NCI-H82 treated with DMSO at 0.1 percent for 48 hours (cell line): Measurements from ENCODE around the gene SH3GL2.

Experiments
- DNase-seq: peaks from one replicate; lab custom pipeline; 2025; ENCODE audit not compliant: unreplicated experiment; lab: John Stamatoyannopoulos, UW

SH3GL2 gene

GRCh38 chr9:17802249-17802857, 223.5 kb downstream of the SH3GL2 start:
- DNase-seq: no peak

GRCh38 chr9:17807613-17808282, 228.9 kb downstream of the SH3GL2 start:
- no peak for DNase-seq

- DNase-seq: no peak
Measured at GRCh38 chr9:17810317-17810716, 231.5 kb downstream of the SH3GL2 start.

- DNase-seq: peak; percentile 6
Measured at GRCh38 chr9:17810728-17811571, 232.1 kb downstream of the SH3GL2 start.

GRCh38 chr9:17813798-17814197, 234.9 kb downstream of the SH3GL2 start:
- DNase-seq: no peak

GRCh38 chr9:17816431-17817027, 237.7 kb downstream of the SH3GL2 start:
- DNase-seq: no peak

GRCh38 chr9:17824191-17824590, 245.3 kb downstream of the SH3GL2 start:
- no peak for DNase-seq

- DNase-seq: no peak
Measured at GRCh38 chr9:17824616-17825264, 245.9 kb downstream of the SH3GL2 start.

- no peak for DNase-seq
Measured at GRCh38 chr9:17825265-17825659, 246.4 kb downstream of the SH3GL2 start.

- no peak for DNase-seq
Measured at GRCh38 chr9:17829064-17829463, 250.2 kb downstream of the SH3GL2 start.

GRCh38 chr9:17829812-17830385, 251.0 kb downstream of the SH3GL2 start:
- DNase-seq: no peak

GRCh38 chr9:17832812-17833211, 253.9 kb downstream of the SH3GL2 start:
- no peak for DNase-seq

GRCh38 chr9:17833846-17834245, 255.0 kb downstream of the SH3GL2 start:
- DNase-seq: no peak

- DNase-seq: peak; percentile 49
Measured at GRCh38 chr9:17837965-17838364, 259.1 kb downstream of the SH3GL2 start.

GRCh38 chr9:17839776-17840175, 260.9 kb downstream of the SH3GL2 start:
- DNase-seq: no peak

- DNase-seq: peak; percentile 94
Measured at GRCh38 chr9:17843236-17843635, 264.4 kb downstream of the SH3GL2 start.
